CD4-positive, alpha-beta T cell treated with Interleukin-17A for 1 hour (primary cell): Measurements from ENCODE around the gene ZNF229.
"Not testable (repeated sequence)": the region's sequence is repeated elsewhere in the genome, so short reads cannot be mapped to it uniquely, and the experiment has no call there.

Experiments
- DNase-seq: peaks from one replicate; pipeline ENCODE4 v3.0.0-alpha.2; 2020

ZNF229 gene

GRCh38 chr19:44447916-44448674 is at the start of gene ZNF229:
Gene ZNF229, minus strand, starts transcription at chr19:44448472. Its CDS starts 5,625 bp downstream, at chr19:44442847.
- peak; percentile 70 for DNase-seq

GRCh38 chr19:44496711-44497110 is 48.4 kb upstream of the ZNF229 start:
- DNase-seq: no peak

GRCh38 chr19:44476559-44477408 is 28.5 kb upstream of the ZNF229 start:
- DNase-seq: peak; percentile 2

GRCh38 chr19:44468730-44469129 is 20.5 kb upstream of the ZNF229 start:
- DNase-seq: not testable (repeated sequence)

- DNase-seq: not testable (repeated sequence)
Measured at GRCh38 chr19:44462600-44463286, 14.5 kb upstream of the ZNF229 start.

- DNase-seq: not testable (repeated sequence)
Measured at GRCh38 chr19:44456016-44456415, 7.7 kb upstream of the ZNF229 start.

- no peak for DNase-seq
Measured at GRCh38 chr19:44455100-44455499, 6.8 kb upstream of the ZNF229 start.

GRCh38 chr19:44452367-44452766 is 4.1 kb upstream of the ZNF229 start:
- no peak for DNase-seq

GRCh38 chr19:44451687-44452086 is 3.4 kb upstream of the ZNF229 start:
- DNase-seq: no peak

GRCh38 chr19:44438441-44438840 is 9.8 kb downstream of the ZNF229 start:
- DNase-seq: no peak

- DNase-seq: no peak
Measured at GRCh38 chr19:44435441-44435840, 12.8 kb downstream of the ZNF229 start.

- DNase-seq: no peak
Measured at GRCh38 chr19:44430956-44431355, 17.3 kb downstream of the ZNF229 start.

- not testable (repeated sequence) for DNase-seq
Measured at GRCh38 chr19:44415553-44415952, 32.7 kb downstream of the ZNF229 start.

GRCh38 chr19:44401139-44402115 is 46.8 kb downstream of the ZNF229 start, which contains the start of gene ZNF285:
Gene ZNF285, minus strand, starts transcription at chr19:44401608. Its CDS starts 4,395 bp downstream, at chr19:44397213.
- DNase-seq: peak; percentile 80

GRCh38 chr19:44389268-44389667 is 59.0 kb downstream of the ZNF229 start:
- not testable (repeated sequence) for DNase-seq
